NCI-H345 (cell line): ENCODE measurements around the gene PTPRT.

Experiments used
- DNase-seq: peaks from one replicate; lab custom pipeline; 2025; lab: John Stamatoyannopoulos, UW

PTPRT gene

GRCh38 chr20:42376131-42376530, 813.6 kb downstream of the PTPRT start:
- no peak for DNase-seq

GRCh38 chr20:42373049-42373448, 816.7 kb downstream of the PTPRT start:
- no peak for DNase-seq

GRCh38 chr20:42370075-42370474, 819.6 kb downstream of the PTPRT start:
- DNase-seq: no peak

GRCh38 chr20:42368910-42369309, 820.8 kb downstream of the PTPRT start:
- no peak for DNase-seq

GRCh38 chr20:42366626-42367025, 823.1 kb downstream of the PTPRT start:
- DNase-seq: no peak

- DNase-seq: no peak
Observed at GRCh38 chr20:42364446-42364845, 825.3 kb downstream of the PTPRT start.

- DNase-seq: no peak
Observed at GRCh38 chr20:42361402-42361970, 828.2 kb downstream of the PTPRT start.

GRCh38 chr20:42360621-42361020, 829.1 kb downstream of the PTPRT start:
- DNase-seq: no peak

GRCh38 chr20:42359617-42360016, 830.1 kb downstream of the PTPRT start:
- no peak for DNase-seq

GRCh38 chr20:42352096-42352495, 837.6 kb downstream of the PTPRT start:
- DNase-seq: no peak

- no peak for DNase-seq
Observed at GRCh38 chr20:42350521-42350920, 839.2 kb downstream of the PTPRT start.

GRCh38 chr20:42346189-42347170, 843.2 kb downstream of the PTPRT start:
- no peak for DNase-seq

- no peak for DNase-seq
Observed at GRCh38 chr20:42341654-42342053, 848.1 kb downstream of the PTPRT start.

- DNase-seq: no peak
Observed at GRCh38 chr20:42340368-42340767, 849.3 kb downstream of the PTPRT start.

- DNase-seq: no peak
Observed at GRCh38 chr20:42338294-42339201, 851.2 kb downstream of the PTPRT start.

- DNase-seq: no peak
Observed at GRCh38 chr20:42336576-42336975, 853.1 kb downstream of the PTPRT start.

- DNase-seq: no peak
Observed at GRCh38 chr20:42319252-42320013, 870.3 kb downstream of the PTPRT start.

GRCh38 chr20:42313704-42314103, 876.0 kb downstream of the PTPRT start:
- no peak for DNase-seq

GRCh38 chr20:42309050-42309449, 880.7 kb downstream of the PTPRT start:
- DNase-seq: peak; percentile 99

GRCh38 chr20:42308171-42308570, 881.5 kb downstream of the PTPRT start:
- no peak for DNase-seq

GRCh38 chr20:42295592-42295991, 894.1 kb downstream of the PTPRT start:
- no peak for DNase-seq

- no peak for DNase-seq
Observed at GRCh38 chr20:42294976-42295375, 894.7 kb downstream of the PTPRT start.
